ENCODE results near the gene CXXC5.
"Not testable (repeated sequence)": the region's sequence is repeated elsewhere in the genome, so short reads cannot be mapped to it uniquely, and the experiment has no call there.

The CXXC5 gene

GRCh38 chr5:139712412-139712811, 64.3 kb downstream of the CXXC5 start:
- no peak for DNase-seq (ENCODE audit: low read depth)

- not testable (repeated sequence) for DNase-seq (ENCODE audit: low read depth)
These were observed 65.7 kb downstream of the CXXC5 start for GRCh38 chr5:139713898-139714297.

DNA sequence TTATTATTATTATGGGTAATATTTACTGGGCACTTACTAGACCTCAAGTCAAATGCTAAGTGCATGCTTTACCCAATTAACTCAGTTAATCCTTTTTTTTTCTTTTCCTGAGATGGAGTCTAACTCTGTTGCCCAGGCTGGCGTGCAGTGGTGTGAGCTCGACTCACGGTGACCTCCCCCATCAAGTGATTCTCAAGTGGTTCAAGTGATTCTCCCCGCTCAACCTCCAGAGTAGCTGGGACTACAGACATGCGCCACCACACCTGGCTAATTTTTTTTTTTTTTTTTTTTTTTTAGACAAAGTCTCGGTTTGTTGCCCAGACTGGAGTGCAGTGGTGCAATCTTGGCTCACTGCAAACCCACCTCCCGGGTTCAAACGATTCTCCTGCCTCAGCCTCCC, 69.1 kb downstream of the CXXC5 start:
- DNase-seq (ENCODE audit: low read depth) = no peak

DNA sequence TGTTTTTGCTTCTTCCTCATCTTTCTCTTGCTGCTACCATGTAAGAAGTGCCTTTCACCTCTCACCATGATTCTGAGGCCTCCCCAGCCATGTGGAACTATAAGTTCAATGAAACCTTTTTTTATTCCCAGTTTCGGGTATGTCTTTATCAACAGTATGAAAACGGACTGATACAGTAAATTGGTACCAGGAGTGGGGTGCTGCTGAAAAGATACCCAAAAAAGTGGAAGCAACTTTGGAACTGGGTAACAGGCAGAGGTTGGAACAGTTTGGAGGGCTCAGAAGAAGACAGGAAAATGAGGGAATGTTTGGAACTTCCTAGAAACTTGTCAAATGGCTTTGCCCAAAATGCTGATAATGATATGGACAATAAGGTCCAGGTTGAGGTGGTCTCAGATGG, 70.3 kb downstream of the CXXC5 start:
- not testable (repeated sequence) for DNase-seq (ENCODE audit: low read depth)

DNA sequence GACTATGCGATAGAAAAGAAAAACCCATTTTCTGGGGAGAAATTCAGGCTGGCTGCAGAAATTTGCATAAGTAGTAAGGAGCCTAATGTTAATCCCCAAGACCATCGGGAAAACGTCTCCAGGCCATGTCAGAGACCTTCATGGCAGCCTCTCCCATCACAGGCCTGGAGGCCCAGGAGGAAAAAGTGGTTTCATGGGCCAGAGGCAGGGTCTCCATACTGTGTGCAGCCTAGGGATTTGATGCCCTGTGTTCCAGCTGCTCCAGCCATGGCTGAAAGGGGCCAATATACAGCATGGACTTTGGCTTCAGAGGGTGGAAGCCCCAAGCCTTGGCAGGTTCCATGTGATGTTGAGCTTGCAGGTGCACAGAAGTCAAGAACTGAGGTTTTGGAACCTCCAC, 71.8 kb downstream of the CXXC5 start:
- not testable (repeated sequence) for DNase-seq (ENCODE audit: low read depth)

- no peak for DNase-seq (ENCODE audit: low read depth)
These were observed 75.9 kb downstream of the CXXC5 start for GRCh38 chr5:139723986-139724587.

DNA sequence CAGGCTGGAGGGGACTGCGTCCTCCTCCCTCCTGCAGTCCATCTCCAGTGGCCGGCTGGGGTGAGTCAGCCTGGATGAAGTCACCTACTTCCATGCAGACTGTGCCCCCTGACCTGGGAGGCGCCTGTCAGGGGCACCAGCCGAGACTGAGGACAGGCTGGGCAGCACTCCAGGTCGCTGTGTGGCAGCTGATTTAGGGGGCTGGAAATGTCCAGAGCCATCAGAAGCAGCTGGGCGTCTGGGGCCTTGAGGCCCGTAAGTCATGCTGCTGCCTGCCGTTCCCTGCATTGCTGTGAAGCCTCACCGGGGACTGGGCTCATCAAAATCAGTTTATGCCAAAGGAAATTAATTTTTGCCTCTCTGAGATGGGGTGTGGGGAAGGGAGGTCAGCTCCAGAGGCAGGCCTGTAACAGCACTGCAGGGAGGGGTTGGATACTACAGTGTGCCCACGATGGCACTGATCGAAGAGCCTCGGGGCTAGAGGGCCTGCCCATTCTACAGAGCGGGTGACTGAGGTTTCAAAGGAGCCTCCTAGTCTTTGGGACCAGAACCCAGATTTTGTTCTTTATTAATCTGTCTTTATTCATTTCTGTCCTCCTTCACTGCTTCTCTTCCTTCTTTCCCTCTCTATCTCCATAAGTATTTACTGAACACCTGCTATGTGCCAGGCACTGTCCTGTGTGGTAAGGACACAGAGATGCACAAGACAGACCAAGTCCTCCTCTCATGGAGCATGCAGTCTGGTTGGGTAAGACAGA, 77.1 kb downstream of the CXXC5 start:
- no peak for DNase-seq (ENCODE audit: low read depth)

- DNase-seq (ENCODE audit: low read depth) = no peak
These were observed 78.1 kb downstream of the CXXC5 start for GRCh38 chr5:139726248-139726647.

DNA sequence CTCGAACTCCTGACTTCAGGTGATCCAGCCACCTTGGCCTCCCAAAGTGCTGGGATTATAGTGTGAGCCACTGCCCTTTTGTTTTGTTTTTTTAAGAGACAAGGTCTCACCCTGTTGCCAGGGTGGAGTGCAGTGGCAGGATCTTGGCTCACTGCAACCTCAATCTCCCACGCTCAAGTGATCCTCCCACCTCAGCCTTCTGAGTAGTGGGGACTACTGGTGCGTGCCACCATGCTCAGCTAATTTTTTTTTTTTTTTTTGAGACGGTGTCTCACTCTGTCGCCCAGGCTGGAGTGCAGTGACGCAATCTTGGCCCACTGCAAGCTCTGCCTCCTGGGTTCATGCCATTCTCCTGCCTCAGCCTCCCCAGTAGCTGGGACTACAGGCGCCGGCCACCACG, 79.5 kb downstream of the CXXC5 start:
- not testable (repeated sequence) for DNase-seq (ENCODE audit: low read depth)

- no peak for DNase-seq (ENCODE audit: low read depth)
These were observed 83.1 kb downstream of the CXXC5 start for GRCh38 chr5:139731281-139731680.

DNA sequence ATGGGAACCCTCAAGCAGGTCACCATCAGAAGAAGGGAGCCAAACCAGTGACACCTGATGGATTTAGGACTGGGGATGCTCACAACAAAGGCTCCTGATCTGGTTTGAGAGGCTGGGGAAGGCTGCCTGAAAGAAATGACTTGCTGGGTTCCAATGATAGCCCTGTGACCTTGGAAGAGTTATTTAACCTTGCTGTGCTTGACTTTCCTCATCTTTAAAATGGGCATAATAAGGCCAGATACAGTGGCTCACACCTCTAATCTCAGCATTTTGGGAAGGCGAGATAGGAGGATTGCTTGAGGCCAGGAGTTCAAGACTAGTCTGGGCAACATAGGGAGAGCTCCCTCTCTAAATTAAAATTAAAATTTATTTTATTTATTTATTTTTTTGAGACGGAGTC, 83.9 kb downstream of the CXXC5 start:
- DNase-seq (ENCODE audit: low read depth) = no peak

- DNase-seq (ENCODE audit: low read depth) = no peak
These were observed 85.0 kb downstream of the CXXC5 start for GRCh38 chr5:139733010-139733688.
